Measurements from ENCODE around the gene AQP12A.
"Not testable (repeated sequence)": the region's sequence is repeated elsewhere in the genome, so short reads cannot be mapped to it uniquely, and the experiment has no call there.

DNA sequence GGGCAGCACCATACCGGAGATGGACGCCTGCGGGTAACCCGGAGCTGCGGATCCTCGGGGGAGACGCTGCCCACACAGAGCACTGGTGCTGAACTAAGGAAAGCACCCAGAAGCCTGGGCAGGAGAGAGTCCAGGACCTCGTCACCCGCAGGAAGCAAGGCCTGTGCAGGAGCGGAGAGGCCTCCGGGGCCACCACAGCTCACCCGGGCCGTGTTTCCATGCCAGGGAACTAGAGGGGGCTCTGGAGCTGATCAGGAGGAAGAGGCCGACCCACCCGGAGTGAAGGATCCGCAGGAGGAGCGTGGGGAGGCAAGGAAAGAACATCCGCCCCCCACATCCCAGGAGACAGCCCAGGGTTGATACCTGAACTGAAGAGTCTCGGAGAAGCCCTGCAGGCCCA lies 12.8 kb upstream of the AQP12A start:
- not testable (repeated sequence) for TF ChIP-seq POLR2A (IDR thresholded peaks at IDR 0.05)
- TF ChIP-seq, protein P1, sequence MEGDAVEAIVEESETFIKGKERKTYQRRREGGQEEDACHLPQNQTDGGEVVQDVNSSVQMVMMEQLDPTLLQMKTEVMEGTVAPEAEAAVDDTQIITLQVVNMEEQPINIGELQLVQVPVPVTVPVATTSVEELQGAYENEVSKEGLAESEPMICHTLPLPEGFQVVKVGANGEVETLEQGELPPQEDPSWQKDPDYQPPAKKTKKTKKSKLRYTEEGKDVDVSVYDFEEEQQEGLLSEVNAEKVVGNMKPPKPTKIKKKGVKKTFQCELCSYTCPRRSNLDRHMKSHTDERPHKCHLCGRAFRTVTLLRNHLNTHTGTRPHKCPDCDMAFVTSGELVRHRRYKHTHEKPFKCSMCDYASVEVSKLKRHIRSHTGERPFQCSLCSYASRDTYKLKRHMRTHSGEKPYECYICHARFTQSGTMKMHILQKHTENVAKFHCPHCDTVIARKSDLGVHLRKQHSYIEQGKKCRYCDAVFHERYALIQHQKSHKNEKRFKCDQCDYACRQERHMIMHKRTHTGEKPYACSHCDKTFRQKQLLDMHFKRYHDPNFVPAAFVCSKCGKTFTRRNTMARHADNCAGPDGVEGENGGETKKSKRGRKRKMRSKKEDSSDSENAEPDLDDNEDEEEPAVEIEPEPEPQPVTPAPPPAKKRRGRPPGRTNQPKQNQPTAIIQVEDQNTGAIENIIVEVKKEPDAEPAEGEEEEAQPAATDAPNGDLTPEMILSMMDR (IDR thresholded peaks at IDR 0.05), result not testable (repeated sequence)

All from uterus (tissue), 2 donors.